Right atrium auricular region (tissue), 2 donors: Measurements from ENCODE around the gene ZNG1B. TPM values are rescaled to one million over a fixed set of nuclear protein-coding genes. Genes with fewer than 3 reads are reported as not detected.
A peak's percentile ranks its signal among the peaks of the same experiment; 100 is the strongest.
"Not testable (repeated sequence)": the region's sequence is repeated elsewhere in the genome, so short reads cannot be mapped to it uniquely, and the experiment has no call there.

Experiments used
- DNase-seq: peaks from one replicate; pipeline ENCODE4 v3.0.0-alpha.2; 2019; ENCODE audit warnings: low spot score
- H3K27ac ChIP-seq, 2 donors: fragments of 200-600 bp; sonication (generic); 1 replicate in 1 of 2; 2 replicates in 1 of 2; pipeline ENCODE4 v1.5.1; 2016 to 2019
- H3K27me3 ChIP-seq, 2 donors: fragments of 200-600 bp; sonication (generic); one replicate each; pipeline versions ENCODE4 v1.5.1 to v1.6.0; 2017 to 2019
- H3K36me3 ChIP-seq: fragments of 200-600 bp; sonication (generic); one replicate; pipeline ENCODE4 v1.5.1; 2016
- H3K4me1 ChIP-seq, 2 donors: fragments of 200-600 bp; sonication (generic); one replicate each; pipeline versions ENCODE4 v1.5.1 to v1.6.0; 2017 to 2019
- H3K4me3 ChIP-seq, 2 donors: fragments of 200-600 bp; sonication (generic); 1 replicate in 1 of 2; 2 replicates in 1 of 2; pipeline ENCODE4 v1.5.1; 2017 to 2019; ENCODE audit warnings: mild to moderate bottlenecking in 1 of 2, moderate library complexity in 1 of 2
- H3K9me3 ChIP-seq, 2 donors: fragments of 200-600 bp; sonication (generic); one replicate each; pipeline ENCODE4 v1.5.1; 2019
- total RNA-seq, 2 donors: library from RNA; depleted of rRNA; stranded (reverse); fragments of >200 nt; gene quantifications; one replicate each; pipeline ENCODE4 v1.1.0, GENCODE V29; 2016
- TF ChIP-seq, protein P1 (sequence below), 2 donors: fragments of 200-600 bp; sonication (generic); IDR thresholded peaks; one replicate each; pipeline ENCODE4 v1.5.1; 2019; ENCODE audit warnings: antibody characterized with exemption in 2 of 2

ZNG1B gene
- 10 to 100 TPM; 19.8 to 22.2 TPM for total RNA-seq

DNA sequence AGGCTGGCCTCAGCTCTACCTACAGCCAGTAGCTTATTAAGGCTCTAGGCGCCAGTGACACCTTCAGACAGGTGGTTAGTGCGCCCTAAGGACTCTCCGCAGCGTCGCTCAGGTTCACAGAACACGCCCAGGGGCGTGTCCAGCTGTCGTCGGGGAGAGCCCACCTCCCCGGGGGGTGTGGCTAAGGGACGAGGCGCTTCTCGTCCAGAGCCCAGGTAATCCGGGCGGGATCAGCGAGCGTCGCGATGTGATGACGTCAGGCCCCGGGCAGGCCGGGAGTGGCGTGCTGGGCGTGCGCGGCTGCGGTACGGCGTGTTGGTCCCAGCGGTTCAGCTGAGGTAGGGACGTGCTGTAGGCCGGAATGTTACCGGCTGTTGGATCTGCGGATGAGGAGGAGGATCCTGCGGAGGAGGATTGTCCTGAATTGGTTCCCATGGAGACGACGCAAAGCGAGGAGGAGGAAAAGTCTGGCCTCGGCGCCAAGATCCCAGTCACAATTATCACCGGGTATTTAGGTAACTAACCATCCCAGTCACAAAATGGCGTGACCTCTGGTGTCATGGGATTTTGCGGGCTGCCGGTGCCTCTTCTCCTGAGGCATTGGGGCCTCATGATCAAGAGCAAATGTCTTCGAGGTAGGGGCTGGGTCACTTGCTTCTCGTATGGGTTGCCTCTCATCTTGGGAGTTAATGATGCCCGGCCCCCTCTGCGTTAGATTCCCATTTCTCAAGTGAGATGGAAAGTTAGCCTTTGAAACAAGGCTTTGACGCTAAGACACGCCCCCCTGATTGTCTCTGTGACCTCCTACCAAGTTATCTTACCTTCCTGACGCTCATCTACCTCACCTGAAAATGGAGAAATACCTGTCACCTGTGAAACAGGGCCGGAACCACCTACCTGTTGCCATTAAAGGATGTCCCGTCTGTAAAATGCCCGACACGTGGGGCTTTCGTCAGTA, at the start of gene ZNG1B:
Gene ZNG1B, plus strand, starts transcription at position 184 of the 958 bp plus-strand sequence. Its CDS starts 178 bp downstream, at position 362.
- H3K36me3 ChIP-seq, H3K27me3 ChIP-seq, H3K4me1 ChIP-seq, H3K9me3 ChIP-seq: not testable (repeated sequence)
- Histone ChIP-seq H3K27ac (peak within 1 kb of the TSS; percentile 66 to 80), H3K4me3 (peak within 1 kb of the TSS; percentile 45 to 55)
- DNase-seq: peak; percentile 64

DNA sequence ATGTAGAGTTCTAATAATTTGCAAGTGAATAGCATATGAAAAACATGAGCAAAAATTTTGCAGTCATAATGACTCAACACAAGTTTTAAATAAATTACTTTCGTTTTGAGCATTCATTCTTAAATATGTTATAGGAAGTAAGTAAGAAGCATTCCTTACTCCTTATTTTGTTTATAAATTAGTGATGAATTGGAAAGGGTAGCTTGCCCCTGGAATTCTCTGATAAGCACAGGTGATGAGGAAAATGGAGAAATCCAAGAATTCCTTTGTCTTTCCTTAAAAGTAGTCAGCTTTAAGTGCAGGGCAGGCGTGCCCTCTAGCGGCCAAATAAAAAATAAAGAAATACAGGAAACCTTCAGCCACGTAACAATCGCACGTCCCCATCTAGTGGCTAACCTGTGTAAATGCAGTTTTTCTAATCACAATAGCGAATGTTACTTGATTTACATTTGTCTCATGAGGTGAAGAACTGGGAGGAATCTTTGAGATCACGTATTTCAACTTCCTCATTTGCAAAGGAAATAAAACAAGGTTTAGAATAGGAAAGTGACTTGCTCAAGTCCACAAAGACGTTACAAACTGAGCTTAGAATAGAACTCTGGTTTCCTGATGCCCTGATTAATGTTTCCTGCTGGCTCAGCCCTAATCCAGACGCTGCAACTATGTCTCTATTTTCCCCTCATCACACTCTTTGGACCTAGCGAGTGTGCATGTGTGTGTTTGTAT, 47.2 kb upstream of the ZNG1B start:
- DNase-seq: no peak
- Histone ChIP-seq H3K9me3 (no peaks in the 10 kb centered on the region), H3K4me1 (no peaks in the 10 kb centered on the region), H3K4me3 (peak overlapping the region in 1 of 2 donors; percentile 25), H3K36me3 (no peaks in the 10 kb centered on the region), H3K27ac (no peak overlapping the region), H3K27me3 (no peaks in the 10 kb centered on the region)
- TF ChIP-seq, protein P1, sequence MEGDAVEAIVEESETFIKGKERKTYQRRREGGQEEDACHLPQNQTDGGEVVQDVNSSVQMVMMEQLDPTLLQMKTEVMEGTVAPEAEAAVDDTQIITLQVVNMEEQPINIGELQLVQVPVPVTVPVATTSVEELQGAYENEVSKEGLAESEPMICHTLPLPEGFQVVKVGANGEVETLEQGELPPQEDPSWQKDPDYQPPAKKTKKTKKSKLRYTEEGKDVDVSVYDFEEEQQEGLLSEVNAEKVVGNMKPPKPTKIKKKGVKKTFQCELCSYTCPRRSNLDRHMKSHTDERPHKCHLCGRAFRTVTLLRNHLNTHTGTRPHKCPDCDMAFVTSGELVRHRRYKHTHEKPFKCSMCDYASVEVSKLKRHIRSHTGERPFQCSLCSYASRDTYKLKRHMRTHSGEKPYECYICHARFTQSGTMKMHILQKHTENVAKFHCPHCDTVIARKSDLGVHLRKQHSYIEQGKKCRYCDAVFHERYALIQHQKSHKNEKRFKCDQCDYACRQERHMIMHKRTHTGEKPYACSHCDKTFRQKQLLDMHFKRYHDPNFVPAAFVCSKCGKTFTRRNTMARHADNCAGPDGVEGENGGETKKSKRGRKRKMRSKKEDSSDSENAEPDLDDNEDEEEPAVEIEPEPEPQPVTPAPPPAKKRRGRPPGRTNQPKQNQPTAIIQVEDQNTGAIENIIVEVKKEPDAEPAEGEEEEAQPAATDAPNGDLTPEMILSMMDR (IDR thresholded peaks at IDR 0.05): peak; percentile 61 to 98

DNA sequence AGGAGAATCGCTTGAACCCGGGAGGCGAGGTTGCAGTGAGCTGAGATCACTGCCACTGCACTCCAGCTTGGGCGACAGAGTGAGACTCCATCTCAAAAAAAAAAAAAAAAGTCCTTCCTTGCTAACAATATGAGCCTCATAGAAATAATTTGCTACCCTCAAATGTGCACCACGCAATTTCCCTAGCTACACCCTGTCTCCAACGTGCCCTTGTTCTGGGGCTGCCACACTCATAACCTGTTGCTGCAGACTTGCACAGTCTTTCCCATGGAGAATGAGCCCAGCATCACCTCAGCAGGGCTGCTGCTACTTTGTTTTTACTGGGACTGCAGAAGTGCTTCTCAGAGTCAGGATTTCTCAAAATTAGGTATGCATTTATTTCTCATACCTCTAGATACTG, 46.4 kb upstream of the ZNG1B start:
- no peaks in the 10 kb centered on the region for H3K4me1 ChIP-seq
- no peak overlapping the region for H3K27ac ChIP-seq
- TF ChIP-seq, protein P1 (IDR thresholded peaks at IDR 0.05): no peak
- H3K9me3 ChIP-seq: no peaks in the 10 kb centered on the region
- DNase-seq: no peak
- H3K36me3 ChIP-seq: no peaks in the 10 kb centered on the region
- H3K4me3 ChIP-seq: no peak overlapping the region
- H3K27me3 ChIP-seq: no peaks in the 10 kb centered on the region

DNA sequence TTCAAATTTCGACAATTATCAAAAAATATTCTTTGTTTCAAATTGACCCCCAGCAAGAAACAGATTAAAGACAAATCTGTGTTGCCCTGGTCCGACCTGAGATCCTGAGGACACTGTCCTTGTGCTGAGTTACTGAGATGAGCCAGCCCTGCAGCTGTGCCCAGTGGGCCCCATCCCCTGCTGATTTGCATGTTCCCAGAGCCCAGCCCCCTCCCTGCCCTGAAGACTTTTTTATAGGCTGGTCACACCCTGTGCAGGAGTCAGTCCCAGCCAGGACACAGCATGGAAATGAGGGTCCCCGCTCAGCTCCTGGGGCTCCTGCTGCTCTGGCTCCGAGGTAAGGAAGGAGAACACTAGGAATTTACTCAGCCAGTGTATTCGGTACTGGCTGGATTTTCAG, 31.4 kb upstream of the ZNG1B start:
- Histone ChIP-seq H3K9me3 (no peaks in the 10 kb centered on the region), H3K36me3 (no peaks in the 10 kb centered on the region), H3K4me3 (no peak overlapping the region), H3K27me3 (no peaks in the 10 kb centered on the region), H3K27ac (no peak overlapping the region), H3K4me1 (no peaks in the 10 kb centered on the region)
- TF ChIP-seq, protein P1 (IDR thresholded peaks at IDR 0.05): no peak
- DNase-seq: no peak

DNA sequence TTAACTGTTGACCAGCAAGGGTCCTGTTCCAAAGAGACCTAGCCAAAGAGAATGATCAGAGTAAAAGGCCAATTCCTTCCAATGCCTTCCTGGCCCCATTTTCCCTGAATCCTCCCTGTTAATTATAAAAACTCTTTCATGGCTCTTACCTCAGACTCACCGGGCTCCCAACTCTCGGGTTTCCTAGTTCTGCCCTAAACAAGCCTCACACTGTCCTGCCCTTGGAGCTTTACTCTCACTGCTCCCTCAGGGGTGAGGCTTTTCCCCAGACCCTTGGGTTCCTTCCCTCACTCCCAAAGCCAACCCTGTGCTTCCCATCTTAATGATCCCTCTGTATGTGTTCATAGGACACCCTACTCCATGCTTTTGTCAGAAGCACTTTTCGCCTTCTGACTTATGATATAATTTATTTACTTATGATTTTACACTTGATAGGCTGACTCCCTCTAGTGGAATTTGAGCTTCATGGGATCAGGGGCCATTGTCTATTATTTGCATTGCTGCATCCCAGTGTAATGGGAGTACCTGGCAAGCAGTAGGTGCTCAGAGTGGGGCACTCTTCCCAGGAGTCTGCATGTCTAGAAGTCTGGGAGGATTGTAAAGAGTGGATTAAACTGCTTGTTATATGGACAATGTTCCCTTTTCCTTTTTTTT, 29.9 kb upstream of the ZNG1B start:
- H3K9me3 ChIP-seq: no peaks in the 10 kb centered on the region
- TF ChIP-seq, protein P1 (IDR thresholded peaks at IDR 0.05): peak in 1 of 2 donors; percentile 11
- no peak overlapping the region for H3K27ac ChIP-seq
- no peaks in the 10 kb centered on the region for H3K4me1 ChIP-seq
- H3K36me3 ChIP-seq: no peaks in the 10 kb centered on the region
- no peak overlapping the region for H3K4me3 ChIP-seq
- DNase-seq: no peak
- H3K27me3 ChIP-seq: no peaks in the 10 kb centered on the region

DNA sequence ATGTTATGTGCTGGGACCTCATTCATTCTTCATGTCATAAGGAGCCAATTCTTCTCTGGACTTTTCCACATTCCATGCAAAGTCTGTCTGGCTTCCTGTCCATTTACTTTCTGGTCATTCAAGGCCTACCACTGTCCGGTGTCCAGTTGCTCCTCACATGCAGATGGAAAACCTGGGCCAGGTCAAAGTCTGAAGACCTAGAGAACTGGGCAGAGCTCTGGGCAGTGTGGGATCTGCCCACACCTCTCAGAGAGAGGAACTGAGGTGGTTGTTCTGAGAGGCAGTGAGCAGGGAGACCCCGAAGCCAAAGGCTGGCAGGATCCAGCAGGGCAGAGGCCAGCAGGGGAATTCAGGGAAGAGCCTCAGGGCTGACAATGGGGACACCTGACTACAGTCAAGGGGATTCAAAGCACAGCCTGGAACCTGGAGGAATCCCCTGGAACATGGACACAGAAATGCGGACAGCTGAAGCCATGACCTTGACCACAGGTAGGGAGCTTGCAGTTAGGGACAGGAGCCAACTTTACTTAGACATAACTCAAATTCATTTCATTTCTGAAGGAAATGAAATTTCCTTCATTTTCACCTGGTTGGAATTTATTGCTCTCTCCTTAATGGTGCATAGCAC, 25.7 kb upstream of the ZNG1B start:
- H3K9me3 ChIP-seq, H3K27ac ChIP-seq, H3K27me3 ChIP-seq, H3K36me3 ChIP-seq, DNase-seq, H3K4me3 ChIP-seq, H3K4me1 ChIP-seq: not testable (repeated sequence)

DNA sequence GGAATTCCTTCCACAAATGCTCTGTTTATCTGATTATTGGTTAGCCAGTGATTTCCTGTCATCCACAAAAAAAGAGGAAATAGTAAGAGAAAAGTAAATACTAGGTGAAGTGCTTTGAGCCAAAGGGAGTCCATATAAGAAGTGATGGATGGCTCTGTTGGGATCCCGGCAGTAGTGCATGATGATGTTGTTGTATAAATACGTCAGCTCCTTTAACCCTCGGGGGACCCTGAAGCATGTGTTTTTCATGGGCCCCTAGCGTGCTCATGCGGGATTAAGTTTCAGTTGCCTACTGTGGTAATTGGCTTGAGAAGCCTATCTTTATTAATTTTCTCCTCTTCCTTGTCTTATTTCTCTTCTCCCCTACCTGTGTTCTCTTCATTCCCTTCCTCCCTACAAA, 24.7 kb upstream of the ZNG1B start:
- H3K36me3 ChIP-seq, H3K27ac ChIP-seq, H3K27me3 ChIP-seq, H3K4me3 ChIP-seq, H3K9me3 ChIP-seq, DNase-seq, H3K4me1 ChIP-seq: not testable (repeated sequence)

DNA sequence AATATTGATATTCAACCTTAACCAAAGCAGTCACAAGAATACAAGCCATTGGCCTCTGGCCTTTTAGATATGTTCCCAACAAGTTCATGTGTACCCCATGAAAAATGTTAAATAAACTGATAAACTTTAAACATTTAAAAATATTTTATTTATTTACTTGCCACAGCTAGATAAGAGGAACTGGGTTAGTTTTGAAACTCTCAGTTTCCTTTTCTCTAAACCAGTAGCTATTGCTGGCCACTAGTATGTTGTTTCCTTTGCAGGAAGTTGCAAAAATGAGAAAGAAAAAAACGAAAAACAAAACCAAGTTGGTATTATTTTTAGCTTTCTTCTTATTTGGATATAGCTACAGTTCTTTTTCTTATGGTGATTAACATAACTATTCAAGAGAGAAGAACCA, 5.7 kb upstream of the ZNG1B start:
- H3K27ac ChIP-seq, DNase-seq: not testable (repeated sequence)

DNA sequence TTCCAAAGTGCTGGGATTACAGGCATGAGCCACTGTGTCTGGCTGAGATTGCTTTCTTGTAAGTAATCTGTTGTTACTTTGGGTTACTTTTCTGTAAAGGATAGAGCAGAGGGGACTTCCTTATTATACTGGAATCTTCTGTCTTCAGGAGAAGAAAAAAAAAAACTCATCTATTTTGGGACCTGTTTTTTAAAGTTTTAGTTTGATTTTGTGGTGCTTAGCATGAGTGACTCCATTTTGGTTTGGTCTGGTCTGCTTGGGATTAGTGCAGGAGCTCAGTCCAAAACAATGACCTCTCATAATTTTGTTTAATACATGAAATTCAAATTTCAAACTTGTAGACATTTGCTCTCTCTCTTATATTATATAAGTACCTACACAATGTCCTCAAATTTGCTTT, 4.0 kb upstream of the ZNG1B start:
- not testable (repeated sequence) for H3K4me3 ChIP-seq, H3K27ac ChIP-seq, H3K36me3 ChIP-seq, DNase-seq, H3K4me1 ChIP-seq, H3K9me3 ChIP-seq, H3K27me3 ChIP-seq

More for the DNA sequence above, 5.7 kb upstream of the ZNG1B start:
- H3K4me1 ChIP-seq, H3K9me3 ChIP-seq, H3K27me3 ChIP-seq, H3K36me3 ChIP-seq, H3K4me3 ChIP-seq: not testable (repeated sequence)
